HG03135 (cell line): ENCODE results near the gene ERAL1.
"Not testable (repeated sequence)": the region's sequence is repeated elsewhere in the genome, so short reads cannot be mapped to it uniquely, and the experiment has no call there.

Source experiments
- ATAC-seq: cut with Tn5 transposase; IDR thresholded peaks from one replicate; pipeline ENCODE4 v1.9.1; 2021; ENCODE audit warnings: mild to moderate bottlenecking, moderate library complexity; ENCODE audit not compliant: unreplicated experiment

Gene ERAL1

DNA sequence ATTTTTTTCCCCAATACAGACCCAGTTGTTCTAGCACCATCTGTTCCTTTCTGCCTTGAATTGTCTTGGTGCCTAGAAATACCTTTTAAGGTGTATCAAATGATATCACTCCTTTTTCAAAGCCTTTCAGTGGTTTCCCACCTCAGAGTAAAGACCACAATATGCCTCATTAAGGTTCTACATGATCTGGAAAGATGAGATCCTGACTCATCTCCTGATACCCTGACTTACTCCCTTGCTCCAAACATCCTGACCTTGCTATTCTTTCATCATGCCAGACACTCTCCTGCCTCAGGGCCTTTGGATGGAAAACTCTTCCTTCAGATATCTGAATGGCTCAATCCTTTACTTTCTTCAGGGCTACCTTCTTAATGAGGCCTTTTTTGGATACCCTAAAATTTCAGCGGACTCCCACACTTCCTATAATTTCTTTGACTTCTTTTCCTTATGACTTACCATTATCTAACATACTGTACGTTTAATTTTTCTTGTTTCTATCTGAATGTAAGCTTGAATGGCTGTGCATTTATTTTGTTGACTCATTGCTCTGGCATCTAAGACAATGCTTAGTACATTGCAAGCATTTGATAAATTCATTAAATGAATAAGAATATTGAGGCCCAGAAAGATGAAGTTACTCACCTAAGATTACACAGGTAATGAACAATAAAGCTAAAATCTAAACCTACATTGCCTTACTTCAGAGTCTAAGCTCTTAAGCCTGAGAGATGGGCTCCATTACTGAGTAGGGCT lies 23.5 kb downstream of the ERAL1 start:
- ATAC-seq, result no peak

DNA sequence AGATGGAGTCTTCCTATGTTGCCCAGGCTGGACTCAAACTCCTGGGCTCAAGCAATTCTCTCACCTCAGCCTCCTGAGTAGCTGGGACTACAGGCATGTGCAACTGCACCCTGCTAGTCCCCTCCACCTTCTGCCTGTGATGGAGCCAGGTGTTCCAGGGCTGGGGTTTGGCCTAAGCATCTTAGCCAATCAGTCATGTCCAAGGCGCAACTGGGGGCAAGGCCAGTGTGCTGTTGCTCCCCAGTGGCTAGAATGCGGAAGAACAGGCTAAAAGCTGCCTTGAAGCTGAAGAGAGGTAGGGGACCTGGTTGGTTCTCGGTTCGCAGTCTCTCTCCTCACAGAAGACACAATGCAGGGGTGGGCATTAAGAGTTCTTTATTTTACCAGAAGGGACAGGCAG lies 24.2 kb downstream of the ERAL1 start:
- no peak for ATAC-seq

DNA sequence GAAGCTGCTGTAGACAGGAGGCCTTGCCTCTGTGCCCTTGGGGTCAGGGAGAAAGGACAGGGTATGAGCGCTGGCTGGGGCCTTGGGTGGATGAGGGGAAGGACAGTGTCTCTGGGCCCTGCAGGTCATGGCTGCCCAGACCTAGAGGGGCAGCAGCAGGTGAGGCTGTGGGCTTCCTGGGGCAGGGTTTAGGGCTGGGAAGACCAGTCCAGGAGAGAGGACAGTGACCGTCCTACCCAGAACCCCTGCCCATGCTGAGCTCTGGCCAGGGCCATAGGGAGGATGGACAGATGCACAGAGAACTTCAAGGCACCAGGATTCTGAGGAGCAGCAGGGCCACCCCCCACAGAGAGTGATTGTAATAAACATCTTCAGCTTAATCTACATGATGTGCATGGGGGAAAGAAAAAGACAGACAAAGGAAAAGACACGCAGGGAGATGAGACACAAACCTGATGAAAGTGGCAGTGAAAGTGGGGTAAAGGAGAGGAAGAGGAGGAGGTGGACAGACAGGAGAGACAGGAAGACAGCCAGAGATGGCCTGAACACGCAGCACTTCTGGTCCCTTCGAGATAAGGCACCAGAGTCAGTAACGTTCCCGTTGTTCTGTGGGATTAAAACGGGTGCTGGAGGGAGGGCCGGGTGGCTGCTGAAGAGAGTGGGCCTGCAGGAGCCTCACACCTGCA lies 25.2 kb downstream of the ERAL1 start:
- no peak for ATAC-seq

DNA sequence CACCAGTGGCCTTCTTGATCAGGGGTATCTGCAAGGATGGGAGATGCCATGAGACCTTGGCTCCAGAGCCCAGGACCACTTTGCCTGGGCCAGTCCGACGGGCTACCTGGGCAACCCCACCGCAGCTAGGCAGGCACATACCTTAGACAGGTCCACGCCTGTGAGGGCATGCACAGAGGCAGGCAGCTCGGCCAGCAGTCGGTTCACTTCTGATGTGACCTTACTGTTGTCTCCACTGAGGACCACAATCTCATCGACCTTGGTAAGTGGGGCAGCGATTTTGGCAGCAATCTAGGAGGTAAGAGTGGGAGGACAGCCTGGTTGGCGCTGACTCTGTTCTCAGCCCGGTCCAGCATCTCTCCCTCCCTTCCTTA lies 25.7 kb downstream of the ERAL1 start:
- no peak for ATAC-seq

DNA sequence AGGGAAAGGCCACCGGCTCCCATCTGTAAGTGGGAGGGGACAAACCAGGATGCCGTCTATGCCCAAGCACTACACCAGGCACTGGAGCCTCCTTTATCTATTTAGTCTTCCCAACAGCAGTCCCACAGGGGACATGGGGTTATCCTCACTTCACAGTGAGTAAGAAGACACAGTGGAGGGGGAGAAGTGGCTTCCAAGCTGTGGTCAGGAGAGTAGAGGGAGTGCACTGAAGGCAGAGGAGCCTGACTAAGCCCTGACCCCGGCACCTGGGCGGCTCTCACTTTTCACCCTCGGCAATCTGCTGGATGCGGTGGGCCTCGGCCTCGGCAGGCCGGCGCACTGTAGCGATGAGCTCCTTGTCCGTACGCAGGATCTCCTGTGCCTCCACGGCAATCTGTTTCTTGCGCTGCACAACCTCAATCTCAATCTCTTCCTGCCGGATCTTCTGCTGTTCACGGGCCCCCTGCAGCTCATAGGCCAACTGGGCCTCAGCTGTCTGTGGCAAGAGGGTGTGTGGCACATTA lies 26.8 kb downstream of the ERAL1 start:
- ATAC-seq, result no peak

DNA sequence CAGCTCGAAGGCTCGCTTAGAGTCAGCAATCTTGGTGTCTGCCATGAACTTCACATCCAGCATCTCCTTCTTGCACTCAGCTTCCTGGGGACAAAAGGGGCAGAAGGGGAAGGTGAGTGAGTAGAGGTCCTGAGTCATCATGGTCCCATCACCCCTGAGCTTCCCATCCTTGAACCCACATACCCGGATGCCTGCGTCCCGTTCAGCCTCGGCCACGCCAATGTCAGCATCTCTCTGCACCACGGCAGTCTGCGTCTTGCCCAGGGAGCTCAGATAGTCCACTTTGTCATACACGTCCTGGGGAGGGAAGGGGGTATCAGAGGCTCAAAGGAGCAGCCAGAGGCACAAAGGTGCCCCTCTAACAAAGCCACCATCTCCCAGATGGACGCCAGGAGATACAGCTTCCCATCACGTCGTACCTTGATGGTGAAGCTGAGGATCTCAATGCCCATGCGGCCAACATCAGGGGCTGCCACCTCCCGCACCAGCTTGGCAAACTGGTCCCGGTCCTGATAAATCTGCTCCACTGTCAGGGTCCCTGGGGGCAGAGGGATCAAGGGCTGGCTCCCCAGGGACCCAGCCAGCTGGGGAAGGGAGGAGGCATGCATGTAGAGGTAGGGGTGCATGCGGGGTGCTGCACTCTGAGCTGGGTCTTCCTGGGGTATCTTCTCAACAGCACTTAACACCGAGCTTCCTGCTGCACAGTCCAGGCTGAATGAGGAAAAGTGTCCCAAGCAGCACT lies 27.5 kb downstream of the ERAL1 start:
- ATAC-seq, result no peak

DNA sequence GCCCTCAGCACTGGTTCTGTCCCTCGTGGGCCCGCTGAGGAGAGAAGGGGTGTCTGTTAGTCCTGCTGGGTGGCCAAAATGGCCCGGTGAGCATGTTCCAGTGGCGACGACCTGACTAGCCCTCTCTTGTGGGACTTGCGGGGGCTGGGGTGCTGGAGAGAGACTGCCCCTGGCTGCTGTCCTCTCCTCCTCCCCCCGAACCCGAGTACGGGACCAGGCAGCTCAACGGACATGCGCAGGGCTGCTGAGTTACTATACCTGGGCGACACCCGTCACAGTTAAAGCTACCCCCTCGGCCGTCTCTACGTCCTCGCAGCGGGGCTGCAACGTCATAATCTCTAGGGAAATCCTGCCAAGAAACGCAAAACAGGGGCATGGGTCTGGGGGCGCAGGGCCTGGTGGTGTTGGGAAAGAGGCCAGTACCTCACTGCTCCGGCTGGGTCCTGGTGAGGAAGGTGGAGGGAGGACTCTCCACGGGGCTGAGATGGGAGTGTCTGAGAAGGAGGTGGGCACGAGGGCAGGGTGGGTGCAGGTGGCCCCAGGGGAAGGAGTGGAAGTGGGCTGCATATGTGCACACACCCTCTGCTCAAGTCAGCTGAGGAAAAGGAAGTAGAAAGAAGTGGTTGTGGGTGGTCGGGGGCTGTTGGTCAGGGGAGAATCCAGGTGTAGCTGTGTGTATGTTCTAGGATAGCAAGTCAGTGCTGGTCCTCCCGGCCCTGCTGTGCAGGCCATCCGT lies 29.3 kb downstream of the ERAL1 start:
- no peak for ATAC-seq

DNA sequence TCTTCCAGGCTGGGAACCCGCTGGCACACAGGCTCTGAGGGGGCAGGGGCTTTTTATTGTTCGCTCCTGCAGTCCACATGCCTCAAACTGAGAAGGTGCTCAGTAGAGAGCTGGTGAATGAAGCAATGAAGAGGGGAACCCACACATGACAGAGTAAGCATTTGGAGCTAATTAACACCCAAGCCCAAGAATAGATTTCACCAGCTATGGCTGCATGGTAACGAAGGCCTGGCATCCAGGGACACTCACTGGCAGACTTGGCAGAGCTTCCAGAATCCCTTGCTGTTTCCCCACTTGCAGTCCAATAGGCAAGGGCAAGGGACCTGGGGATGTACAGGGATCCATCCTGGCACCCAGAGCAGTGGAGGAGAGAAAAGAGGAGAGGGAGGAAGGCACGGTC lies 30.5 kb downstream of the ERAL1 start:
- ATAC-seq, result no peak

DNA sequence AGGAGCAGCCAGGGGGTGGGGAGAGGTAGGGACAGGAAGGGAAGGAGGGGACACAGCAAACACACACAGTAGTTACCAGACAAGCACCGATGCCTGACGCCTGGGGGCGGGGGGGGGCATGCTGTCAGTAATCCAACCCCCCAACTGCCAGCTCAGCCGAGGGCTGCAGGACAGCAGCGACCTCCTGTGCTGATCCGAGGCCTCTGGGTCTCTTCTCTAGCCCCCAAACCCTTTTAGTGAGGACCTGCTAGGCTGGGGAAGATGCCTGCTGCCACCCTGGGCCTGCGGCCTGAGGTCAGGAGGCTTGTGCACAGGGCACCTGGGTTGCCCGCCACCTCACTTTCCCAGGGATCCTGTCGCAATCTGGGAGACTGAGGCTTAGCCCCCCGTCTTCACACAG lies 31.1 kb downstream of the ERAL1 start:
- ATAC-seq, result no peak

DNA sequence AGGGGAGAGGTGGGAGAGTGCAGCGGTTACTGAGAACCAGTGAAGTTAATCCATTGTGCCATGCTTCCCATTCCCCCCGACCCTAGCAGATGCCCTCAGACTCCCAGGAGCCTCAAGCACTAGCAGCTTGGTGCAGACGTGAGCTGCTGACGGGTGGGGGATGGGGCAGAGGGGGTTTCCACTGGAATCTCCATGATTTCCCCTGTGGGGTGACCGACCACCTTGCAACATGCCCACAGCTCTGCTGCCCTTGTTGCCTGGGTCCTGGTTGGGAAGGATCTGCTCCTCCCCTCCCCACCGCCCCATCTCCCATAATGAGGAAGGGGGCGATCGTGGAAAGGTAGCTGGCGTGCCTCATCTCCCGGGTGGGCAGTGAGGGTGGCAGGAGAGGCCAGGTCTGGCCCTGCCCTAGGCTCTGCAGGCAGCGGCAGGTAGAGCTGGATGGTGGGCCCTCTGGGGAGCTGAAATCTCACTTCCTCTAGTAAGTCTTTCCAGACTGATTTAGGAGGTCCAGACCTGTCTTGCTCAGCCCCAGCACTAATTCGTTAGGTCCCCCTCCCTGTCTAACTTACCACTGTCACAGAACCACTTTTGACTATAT lies 33.2 kb downstream of the ERAL1 start:
- no peak for ATAC-seq

DNA sequence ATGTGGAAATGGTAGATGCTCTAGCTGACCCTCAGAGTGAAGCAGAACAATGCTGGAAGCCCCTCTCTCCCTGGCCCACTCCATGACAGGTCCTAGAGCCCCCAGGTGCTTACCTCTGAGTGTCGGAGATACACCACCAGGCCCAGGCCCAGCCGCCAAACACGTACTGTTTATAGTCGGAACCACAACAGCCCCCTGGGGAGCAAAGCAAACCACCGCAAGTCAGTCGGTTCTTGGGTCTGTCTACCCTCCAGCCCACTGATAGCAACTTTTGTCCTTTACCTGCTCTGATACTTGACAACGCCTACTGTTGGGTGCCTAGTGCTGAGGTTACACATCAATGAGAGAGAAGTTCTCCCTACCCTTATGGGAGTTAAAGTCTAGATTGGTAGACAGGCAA lies 34.0 kb downstream of the ERAL1 start:
- no peak for ATAC-seq

DNA sequence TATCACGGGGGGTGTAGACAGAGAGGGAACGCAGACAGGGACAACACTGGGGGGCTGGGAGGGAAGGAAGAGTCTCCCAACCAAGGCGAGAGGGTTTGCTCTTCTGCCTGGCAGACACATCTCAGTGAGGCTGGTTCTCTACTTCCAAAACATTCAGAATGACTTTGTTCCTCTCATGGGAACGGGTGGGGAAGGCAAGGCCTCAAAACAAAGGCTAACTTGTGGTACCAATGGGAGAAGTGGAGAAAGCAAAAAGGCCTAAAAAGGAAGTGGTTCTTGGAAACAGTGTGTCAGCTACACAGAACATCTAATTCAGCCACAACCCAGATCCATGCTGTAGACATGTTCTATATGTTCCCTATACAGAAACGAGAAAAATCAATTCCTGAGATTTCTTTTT lies 35.2 kb downstream of the ERAL1 start:
- ATAC-seq, result no peak

DNA sequence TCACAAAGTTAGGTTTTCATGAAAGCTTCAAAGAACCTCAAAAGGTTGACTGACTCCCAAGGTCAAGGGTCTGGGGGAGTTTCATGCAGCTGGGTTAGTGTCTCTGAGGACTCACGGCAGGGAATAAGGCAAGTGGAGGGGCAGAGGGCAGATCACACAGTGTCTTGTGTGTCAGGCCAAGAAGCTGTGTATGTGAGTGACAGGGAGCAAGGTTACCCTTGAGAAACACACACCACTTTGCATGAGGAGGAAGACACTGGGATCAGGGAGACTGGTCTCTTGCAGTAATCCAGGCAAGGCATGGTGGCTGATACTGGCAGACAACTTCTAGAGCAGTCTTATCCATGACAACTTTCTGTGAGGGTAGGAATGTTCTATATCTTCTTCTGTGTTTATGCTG lies 36.4 kb downstream of the ERAL1 start:
- ATAC-seq, result no peak

DNA sequence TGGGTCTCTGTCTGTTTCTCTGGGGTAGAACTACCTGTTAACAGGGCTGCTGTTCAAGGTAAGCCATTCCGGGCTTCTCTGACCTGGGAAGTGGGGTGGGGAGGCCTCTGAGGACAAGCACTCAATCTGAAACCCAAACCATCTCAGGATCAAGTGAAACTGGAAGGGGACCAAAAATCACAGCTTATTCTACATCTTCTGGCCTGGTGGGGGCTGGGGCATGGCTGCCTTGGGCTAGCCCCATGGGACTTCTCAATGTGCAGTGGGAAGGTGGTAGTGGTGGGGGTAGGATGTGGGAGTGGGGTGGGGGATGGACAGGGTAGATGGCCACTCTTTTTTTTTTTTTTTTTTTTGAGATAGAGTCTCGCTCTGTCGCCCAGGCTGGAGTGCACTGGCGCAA lies 37.2 kb downstream of the ERAL1 start:
- no peak for ATAC-seq

DNA sequence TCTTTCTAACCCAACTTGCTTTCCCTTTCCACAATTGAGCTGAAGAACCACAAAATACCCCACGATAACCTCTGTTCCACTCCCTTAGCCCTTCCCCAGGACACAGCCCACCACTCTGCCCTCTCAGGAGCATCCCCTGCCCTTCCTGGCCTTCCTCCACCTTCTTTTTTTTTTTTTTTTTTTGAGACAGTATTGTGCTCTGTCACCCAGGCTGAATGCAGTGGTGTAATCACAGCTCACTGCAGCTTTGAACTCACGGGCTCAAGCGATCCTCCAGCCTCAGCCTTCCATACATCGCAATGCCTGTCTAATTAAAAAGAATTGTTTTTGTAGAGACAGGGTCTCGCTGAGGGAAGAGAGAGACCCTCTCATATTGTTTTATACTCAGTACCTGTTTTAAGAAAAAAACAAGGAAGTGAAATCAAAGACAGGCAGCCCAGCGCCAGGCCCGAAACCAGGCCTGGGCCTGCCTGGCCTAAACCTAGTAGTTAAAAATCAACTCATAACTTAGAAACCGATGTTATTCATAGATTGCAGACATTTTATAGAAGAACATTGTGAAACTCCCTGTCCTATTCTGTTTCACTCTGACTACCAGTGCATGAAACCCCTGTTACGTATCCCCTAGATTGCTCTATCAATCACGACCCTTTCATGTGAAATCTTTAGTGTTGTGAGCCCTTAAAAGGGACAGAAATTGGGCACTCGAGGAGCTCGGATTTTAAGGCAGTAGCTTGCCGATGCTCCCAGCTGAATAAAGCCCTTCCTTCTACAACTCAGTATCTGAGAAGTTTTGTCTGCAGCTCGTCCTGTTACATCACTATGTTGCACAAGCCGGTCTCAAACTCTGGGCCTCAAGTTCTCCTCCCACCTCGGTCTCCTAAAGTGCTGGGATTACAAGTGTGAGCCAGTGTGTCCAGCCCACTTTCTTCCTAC lies 38.7 kb downstream of the ERAL1 start:
- not testable (repeated sequence) for ATAC-seq

DNA sequence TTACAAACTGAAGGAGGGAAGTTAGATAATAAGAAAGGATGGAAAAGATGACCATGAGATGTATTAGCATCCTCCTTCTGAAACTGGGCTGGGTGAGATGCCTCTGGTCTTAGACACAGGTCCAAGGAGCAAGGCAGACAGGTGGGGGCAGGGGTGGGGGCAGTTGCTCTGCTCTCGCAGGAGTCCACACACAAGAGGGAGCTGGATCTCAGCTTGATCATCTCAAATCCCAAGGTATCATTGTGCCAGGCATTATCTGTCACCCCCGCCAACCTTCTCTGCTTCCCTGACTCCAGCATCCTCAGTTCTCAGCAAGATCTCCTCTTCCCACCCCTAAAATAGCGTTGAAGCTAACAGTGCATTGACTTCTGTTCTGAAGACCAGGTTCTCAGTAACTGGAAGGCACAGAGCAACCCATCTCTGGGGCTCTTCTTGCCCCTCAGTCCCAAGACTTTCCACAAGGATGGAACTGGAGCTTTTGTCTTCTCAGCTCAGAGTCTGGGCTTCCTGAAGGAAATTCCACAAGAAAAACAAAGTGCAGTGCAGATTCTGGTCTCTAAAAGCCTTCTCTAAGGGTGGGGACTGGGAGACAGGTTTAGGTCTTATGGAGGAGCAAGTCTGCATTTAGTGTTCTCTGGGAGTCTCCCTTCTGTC lies 41.1 kb downstream of the ERAL1 start:
- no peak for ATAC-seq

DNA sequence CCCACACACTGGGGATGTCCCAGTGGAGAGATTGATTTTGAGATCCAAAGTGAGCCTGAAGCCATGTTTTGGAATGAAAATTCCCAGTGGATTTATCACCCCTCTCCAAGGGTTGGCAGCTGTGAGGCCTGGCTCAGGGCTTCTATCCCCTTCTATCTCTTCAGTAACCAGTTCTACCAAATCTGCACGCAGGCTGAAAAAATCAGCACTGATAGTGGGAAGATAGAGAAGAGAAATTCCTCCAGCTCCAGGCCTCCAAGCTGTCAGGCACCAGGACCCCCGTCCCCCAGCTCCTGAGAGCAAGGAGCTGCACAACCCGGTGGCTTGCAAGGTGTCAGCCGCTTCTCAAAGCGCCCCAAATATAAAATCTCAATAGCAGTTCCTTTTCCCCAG lies 41.7 kb downstream of the ERAL1 start:
- ATAC-seq, result no peak

DNA sequence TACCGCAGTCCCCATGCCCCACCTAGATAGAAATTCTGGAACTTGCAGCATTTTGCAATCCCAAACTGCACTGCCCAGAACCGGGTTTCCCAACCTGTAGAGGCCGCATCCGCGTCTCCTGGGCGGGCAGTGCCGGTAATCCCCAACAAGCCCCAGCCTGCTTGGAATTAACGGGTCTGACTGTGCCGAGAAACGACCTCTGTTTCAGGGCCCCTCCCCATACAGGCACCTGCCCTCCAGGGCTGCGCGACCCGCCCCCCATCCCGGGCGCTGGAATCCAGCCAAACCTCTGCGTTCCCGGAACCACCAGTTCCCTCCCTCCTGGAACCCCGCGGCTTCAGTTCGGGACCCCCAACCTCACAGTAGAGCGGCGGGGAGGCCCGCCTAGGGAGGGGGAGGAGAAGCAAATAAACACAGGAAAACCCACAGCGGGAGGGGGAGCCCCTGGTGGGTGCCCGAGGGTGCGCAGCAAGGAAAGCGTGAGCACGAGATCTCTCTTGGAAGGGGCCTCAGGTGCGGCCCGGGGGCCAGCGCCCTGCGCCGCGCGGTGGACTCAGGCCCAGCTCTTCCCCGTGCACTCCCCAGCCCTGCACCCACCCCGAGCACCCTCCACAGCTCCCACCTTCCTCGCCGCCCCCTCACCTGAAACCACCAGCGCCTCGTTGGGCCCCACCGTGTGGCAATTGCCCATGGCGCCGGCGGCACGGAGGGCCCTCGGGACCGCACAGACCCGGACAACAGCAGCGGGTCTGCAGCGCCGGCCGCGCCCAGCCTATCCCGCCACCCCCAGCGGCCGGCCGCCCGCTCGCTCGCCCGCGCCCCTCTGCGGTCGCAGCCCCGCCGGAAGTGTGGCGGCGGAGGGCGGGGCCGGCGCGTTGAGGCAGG lies 42.3 kb downstream of the ERAL1 start, which contains the start of gene FLOT2:
Gene FLOT2, minus strand, starts transcription at position 850 of the 885 bp plus-strand sequence. Its CDS starts 159 bp downstream, at position 691.
- ATAC-seq, result no peak
